ENCODE data around the gene ARHGAP26. TPM values are rescaled to one million over a fixed set of nuclear protein-coding genes. Genes with fewer than 3 reads are reported as not detected.

The ARHGAP26 gene
- total RNA-seq, 1 experiment from 2014 or later = 34.5 TPM

DNA sequence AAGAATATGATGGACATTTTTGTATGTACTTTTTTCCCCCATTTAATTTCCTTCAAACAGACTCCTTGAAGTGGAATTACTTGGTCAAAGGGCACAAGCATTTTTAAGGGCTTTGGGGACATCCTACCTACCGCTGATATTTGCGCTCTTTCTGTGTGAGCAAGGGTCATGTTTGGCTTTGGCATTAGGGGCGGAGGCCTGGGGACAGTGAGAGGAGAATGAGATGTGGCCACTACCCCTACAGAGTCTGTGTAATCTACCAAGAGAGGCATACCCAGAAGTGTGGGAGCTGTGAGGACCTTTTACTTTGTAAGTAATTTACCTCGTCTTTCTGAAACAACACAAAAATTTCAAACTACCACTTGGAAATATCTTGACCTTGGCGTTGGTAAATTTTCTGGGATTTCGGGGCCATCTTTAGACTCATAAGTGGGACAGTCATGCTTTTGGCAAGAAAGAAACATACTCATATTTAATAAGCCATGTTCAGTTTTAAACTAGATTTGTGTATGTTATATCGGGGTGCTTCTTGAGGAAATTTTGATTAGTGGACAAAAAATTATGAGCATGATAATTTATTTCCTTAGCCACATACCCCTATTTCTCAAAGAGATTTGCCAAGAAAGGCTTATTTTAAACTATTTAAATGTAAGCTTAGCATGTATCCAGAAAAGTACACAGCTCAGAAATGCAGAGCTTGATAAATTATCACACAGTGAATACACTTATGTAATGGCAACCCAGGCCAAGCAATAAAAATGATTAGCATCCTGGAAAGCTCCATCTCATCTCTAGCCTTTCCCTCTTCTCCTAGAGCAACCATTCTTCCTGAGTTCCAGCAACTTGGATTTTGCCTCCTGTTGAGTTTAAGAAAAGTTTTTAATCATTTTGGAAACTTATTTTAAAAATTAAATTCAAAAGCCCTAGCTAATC lies 63.6 kb downstream of the ARHGAP26 start:
- intact Hi-C loops (cut with micrococcal nuclease) = no loop called here
- no peak overlapping the region for H3K4me2 ChIP-seq (ENCODE audit: low read length)
- no peak overlapping the region for H2AFZ ChIP-seq (ENCODE audit: low read depth, low read length, poor library complexity, severe bottlenecking)
- no peaks in the 10 kb centered on the region for H3K9me3 ChIP-seq (ENCODE audit: control insufficient read depth in 1 of 2, insufficient read depth in 1 of 2, low read depth in 1 of 2, low read length in 2 of 2)
- POLR2A ChIA-PET = no interaction called here
- H3K4me1 ChIP-seq (ENCODE audit: control insufficient read depth in 1 of 2, insufficient read depth in 2 of 2, low read length in 2 of 2) = peaks cover 42 to 43% of the 10 kb centered on the region in 2 experiments
- no peak for DNase-seq (ENCODE audit: low read depth, low spot score)
- no TSS peak for BruUV-seq (replicated peaks)
- no peaks in the 10 kb centered on the region for H3K9me2 ChIP-seq (ENCODE audit: insufficient read depth)
- TF ChIP-seq, protein P1, sequence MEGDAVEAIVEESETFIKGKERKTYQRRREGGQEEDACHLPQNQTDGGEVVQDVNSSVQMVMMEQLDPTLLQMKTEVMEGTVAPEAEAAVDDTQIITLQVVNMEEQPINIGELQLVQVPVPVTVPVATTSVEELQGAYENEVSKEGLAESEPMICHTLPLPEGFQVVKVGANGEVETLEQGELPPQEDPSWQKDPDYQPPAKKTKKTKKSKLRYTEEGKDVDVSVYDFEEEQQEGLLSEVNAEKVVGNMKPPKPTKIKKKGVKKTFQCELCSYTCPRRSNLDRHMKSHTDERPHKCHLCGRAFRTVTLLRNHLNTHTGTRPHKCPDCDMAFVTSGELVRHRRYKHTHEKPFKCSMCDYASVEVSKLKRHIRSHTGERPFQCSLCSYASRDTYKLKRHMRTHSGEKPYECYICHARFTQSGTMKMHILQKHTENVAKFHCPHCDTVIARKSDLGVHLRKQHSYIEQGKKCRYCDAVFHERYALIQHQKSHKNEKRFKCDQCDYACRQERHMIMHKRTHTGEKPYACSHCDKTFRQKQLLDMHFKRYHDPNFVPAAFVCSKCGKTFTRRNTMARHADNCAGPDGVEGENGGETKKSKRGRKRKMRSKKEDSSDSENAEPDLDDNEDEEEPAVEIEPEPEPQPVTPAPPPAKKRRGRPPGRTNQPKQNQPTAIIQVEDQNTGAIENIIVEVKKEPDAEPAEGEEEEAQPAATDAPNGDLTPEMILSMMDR (IDR thresholded peaks at IDR 0.05 in 2 of 3, conservative IDR thresholded peaks at IDR 0.05 in 1 of 3; ENCODE audit: borderline replicate concordance in 1 of 3, insufficient read depth in 1 of 3, low read depth in 2 of 3, low read length in 2 of 3) = no peak
- TF ChIP-seq SIN3A (IDR thresholded peaks at IDR 0.05; ENCODE audit: low read depth) = no peak
- TF ChIP-seq, protein P2, sequence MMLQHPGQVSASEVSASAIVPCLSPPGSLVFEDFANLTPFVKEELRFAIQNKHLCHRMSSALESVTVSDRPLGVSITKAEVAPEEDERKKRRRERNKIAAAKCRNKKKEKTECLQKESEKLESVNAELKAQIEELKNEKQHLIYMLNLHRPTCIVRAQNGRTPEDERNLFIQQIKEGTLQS (IDR thresholded peaks at IDR 0.05) = no peak
- no peak for TF ChIP-seq EZH2 (IDR thresholded peaks at IDR 0.05)
- TF ChIP-seq ELF1 (IDR thresholded peaks at IDR 0.05; ENCODE audit: borderline replicate concordance, low read depth) = no peak
- no peak for TF ChIP-seq POLR2A (IDR thresholded peaks at IDR 0.05; ENCODE audit: borderline replicate concordance, extremely low read depth, insufficient read depth, insufficient read length)
- no peak for TF ChIP-seq POLR2AphosphoS5 (IDR thresholded peaks at IDR 0.05; ENCODE audit: low read depth, low read length)
- TF ChIP-seq CEBPB (IDR thresholded peaks at IDR 0.05; ENCODE audit: low read depth) = no peak
- TF ChIP-seq EZH2phosphoT487 (IDR thresholded peaks at IDR 0.05; ENCODE audit: borderline replicate concordance) = no peak
- TF ChIP-seq SRF (IDR thresholded peaks at IDR 0.05; ENCODE audit: low read depth) = no peak
- TF ChIP-seq TCF7L2 (IDR thresholded peaks at IDR 0.05; ENCODE audit: borderline replicate concordance, extremely low read depth, insufficient read depth, insufficient read length) = no peak
- TF ChIP-seq ZFX (IDR thresholded peaks at IDR 0.05) = no peak
- TF ChIP-seq RAD21 (IDR thresholded peaks at IDR 0.05; ENCODE audit: low read depth) = no peak
- no peak for TF ChIP-seq SP1 (IDR thresholded peaks at IDR 0.05; ENCODE audit: low read depth)
- TF ChIP-seq CBX3 (IDR thresholded peaks at IDR 0.05; ENCODE audit: low read depth) = no peak
- no peak for TF ChIP-seq JUND (IDR thresholded peaks at IDR 0.05)
- TF ChIP-seq, protein P3, sequence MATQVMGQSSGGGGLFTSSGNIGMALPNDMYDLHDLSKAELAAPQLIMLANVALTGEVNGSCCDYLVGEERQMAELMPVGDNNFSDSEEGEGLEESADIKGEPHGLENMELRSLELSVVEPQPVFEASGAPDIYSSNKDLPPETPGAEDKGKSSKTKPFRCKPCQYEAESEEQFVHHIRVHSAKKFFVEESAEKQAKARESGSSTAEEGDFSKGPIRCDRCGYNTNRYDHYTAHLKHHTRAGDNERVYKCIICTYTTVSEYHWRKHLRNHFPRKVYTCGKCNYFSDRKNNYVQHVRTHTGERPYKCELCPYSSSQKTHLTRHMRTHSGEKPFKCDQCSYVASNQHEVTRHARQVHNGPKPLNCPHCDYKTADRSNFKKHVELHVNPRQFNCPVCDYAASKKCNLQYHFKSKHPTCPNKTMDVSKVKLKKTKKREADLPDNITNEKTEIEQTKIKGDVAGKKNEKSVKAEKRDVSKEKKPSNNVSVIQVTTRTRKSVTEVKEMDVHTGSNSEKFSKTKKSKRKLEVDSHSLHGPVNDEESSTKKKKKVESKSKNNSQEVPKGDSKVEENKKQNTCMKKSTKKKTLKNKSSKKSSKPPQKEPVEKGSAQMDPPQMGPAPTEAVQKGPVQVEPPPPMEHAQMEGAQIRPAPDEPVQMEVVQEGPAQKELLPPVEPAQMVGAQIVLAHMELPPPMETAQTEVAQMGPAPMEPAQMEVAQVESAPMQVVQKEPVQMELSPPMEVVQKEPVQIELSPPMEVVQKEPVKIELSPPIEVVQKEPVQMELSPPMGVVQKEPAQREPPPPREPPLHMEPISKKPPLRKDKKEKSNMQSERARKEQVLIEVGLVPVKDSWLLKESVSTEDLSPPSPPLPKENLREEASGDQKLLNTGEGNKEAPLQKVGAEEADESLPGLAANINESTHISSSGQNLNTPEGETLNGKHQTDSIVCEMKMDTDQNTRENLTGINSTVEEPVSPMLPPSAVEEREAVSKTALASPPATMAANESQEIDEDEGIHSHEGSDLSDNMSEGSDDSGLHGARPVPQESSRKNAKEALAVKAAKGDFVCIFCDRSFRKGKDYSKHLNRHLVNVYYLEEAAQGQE (IDR thresholded peaks at IDR 0.05; ENCODE audit: low read depth) = no peak
- ATAC-seq = no peak
- no peaks in the 10 kb centered on the region for H3K27me3 ChIP-seq (ENCODE audit: insufficient read depth, low read length)
- peaks cover 28% of the 10 kb centered on the region for H3K79me2 ChIP-seq (ENCODE audit: insufficient read depth, low read length)
- H4K20me1 ChIP-seq (ENCODE audit: insufficient read depth) = no peaks in the 10 kb centered on the region
- RAD21 ChIA-PET (ENCODE audit: low non-redundant PET in 1 of 2, low total read pairs in 2 of 2, uncharacterized antibody in 2 of 2, unreplicated experiment in 2 of 2) = no interaction called here
- H3K9ac ChIP-seq (ENCODE audit: low read length) = no peak overlapping the region
- CTCF ChIA-PET = no interaction called here
- no peak overlapping the region for H3K27ac ChIP-seq (ENCODE audit: low read depth, low read length)
- H3K4me3 ChIP-seq (replicated peaks in 1 of 2; ENCODE audit: low read depth in 1 of 2, low read length in 2 of 2) = no peak overlapping the region
- no peaks in the 10 kb centered on the region for H3K36me3 ChIP-seq (ENCODE audit: control insufficient read depth in 1 of 2, insufficient read depth in 2 of 2, low read length in 2 of 2)
